Measurements from ENCODE around the gene STK35.

The STK35 gene

DNA sequence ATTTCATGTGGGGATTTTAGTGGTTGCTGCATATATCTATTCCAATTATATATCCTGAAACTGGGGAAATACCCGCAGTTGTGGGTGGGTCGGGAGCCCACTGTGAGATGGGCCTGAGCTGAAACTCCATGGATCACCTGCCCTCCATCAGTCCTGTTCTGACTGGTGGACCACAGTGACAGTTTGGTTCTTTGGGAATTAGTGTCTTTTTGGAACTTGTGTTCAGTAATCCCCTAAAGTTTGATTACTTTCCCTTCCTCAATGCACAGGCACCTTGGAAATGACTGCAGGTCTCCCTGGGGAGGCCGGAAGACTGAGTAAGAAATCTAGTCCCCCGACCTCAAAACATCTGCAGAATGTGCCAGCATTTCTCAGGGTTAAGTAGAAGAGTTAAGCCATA, 11.3 kb downstream of the STK35 start:
- DNase-seq (ENCODE audit: low read depth): no peak
- no peak overlapping the region for H3K4me3 ChIP-seq (ENCODE audit: control insufficient read depth, low read depth, low read length)
- TF ChIP-seq, protein P1, sequence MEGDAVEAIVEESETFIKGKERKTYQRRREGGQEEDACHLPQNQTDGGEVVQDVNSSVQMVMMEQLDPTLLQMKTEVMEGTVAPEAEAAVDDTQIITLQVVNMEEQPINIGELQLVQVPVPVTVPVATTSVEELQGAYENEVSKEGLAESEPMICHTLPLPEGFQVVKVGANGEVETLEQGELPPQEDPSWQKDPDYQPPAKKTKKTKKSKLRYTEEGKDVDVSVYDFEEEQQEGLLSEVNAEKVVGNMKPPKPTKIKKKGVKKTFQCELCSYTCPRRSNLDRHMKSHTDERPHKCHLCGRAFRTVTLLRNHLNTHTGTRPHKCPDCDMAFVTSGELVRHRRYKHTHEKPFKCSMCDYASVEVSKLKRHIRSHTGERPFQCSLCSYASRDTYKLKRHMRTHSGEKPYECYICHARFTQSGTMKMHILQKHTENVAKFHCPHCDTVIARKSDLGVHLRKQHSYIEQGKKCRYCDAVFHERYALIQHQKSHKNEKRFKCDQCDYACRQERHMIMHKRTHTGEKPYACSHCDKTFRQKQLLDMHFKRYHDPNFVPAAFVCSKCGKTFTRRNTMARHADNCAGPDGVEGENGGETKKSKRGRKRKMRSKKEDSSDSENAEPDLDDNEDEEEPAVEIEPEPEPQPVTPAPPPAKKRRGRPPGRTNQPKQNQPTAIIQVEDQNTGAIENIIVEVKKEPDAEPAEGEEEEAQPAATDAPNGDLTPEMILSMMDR (IDR thresholded peaks at IDR 0.05; ENCODE audit: control insufficient read depth, insufficient read depth, low read depth, low read length, missing control alignments): no peak

DNA sequence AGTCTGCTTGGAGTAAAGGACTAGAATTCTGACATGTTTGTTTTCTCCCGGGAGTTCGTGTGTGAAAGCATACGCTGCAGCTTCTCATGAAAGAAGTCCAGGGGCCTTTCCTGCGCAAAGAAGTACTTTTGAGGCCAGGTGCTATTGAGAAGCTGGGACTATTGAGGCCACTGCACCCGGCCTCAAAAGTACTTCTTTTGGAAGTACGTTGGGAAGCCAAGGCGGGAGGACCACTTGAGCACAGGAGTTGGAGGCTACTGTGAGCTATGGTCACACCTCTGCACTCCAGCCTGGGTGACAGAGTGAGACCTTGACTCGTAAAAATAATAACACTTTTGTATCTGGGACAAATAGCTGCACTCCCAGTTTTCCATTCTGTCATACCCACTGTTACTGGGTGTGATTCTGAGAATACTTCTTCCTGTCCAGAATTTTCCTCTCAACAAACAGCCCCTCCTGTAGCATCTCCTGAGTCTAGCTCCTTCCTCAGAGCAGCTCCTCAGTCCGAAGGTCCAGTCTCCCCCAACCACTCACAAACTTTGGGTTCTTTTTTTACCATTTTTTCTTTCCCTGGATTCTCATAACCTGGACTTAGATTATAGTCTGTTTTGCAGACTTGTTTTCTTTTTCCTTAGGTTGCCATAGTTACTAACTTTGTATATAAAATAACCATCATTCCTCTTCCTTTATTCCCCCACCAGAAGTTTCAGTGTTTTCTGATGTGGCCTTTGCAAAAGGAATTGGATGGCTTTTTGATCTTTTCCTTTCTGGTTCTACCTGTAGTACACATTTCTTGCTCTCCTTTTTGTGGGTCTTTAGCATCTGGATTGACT, 12.7 kb downstream of the STK35 start:
- no peak for DNase-seq (ENCODE audit: low read depth)
- TF ChIP-seq, protein P1 (IDR thresholded peaks at IDR 0.05; ENCODE audit: control insufficient read depth, insufficient read depth, low read depth, low read length, missing control alignments): no peak
- H3K4me3 ChIP-seq (ENCODE audit: control insufficient read depth, low read depth, low read length): no peak overlapping the region

DNA sequence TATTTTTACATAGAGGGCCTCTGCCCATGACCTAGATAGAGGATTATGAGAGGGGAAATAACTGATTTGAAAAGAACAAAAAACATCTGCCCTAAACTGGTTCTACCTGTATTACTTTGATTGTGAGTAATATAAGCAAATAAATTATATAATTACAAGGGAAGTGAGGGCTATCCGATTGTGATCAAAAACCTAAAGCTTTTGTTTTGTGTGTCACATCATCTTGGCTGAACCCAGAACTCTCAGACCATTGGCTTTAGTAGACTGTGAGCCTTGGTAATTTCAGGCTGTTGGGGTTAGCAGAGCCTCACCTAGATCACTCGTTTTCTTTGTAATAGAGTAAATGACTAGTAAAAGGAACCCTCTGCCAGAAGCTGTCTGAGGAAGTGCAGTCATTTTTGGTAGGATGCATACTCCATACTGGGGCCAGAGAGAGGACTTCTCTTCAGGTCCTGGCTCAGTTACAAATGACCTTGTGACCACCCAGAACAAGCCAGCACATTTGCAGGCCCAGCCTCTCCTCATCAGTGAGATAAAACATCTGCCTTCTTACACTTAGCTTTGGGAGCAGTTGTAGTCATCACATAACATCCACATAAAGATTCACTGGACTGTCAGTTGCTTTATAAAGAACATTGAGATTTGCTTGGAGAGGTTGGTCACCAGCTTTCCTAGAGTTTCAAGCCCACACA, 13.5 kb downstream of the STK35 start:
- no peak overlapping the region for H3K4me3 ChIP-seq (ENCODE audit: control insufficient read depth, low read depth, low read length)
- no peak for DNase-seq (ENCODE audit: low read depth)
- TF ChIP-seq, protein P1 (IDR thresholded peaks at IDR 0.05; ENCODE audit: control insufficient read depth, insufficient read depth, low read depth, low read length, missing control alignments): no peak

DNA sequence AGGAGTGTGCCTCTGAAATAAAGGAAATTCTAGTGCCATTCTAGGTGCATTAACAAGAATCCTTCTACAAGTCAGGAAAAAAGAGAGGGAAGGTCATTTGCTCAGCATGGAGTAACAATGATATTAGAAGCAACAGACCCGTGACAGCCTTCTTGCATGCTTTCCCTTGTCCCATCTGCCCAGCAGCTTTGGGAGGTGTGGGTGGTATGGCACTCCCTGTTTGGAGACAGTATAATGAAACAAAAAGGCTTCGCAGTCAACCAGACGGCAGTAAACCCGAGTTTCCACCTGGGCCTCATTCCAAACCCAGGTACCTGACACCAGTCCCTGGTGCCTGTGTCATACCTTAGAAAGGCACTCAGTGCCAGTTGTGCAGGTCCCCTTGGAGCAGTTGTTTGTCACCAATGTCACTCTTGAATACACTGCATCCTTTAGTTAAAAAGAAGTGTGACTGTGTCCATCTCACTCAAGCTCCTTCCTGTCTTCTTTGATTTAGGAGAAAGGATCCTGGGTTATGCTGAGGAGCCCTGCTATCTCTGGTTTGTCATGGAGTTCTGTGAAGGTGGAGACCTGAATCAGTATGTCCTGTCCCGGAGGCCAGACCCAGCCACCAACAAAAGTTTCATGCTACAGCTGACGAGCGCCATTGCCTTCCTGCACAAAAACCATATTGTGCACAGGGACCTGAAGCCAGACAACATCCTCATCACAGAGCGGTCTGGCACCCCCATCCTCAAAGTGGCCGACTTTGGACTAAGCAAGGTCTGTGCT, 14.7 kb downstream of the STK35 start:
- no peak overlapping the region for H3K4me3 ChIP-seq (ENCODE audit: control insufficient read depth, low read depth, low read length)
- no peak for DNase-seq (ENCODE audit: low read depth)
- TF ChIP-seq, protein P1 (IDR thresholded peaks at IDR 0.05; ENCODE audit: control insufficient read depth, insufficient read depth, low read depth, low read length, missing control alignments): no peak

DNA sequence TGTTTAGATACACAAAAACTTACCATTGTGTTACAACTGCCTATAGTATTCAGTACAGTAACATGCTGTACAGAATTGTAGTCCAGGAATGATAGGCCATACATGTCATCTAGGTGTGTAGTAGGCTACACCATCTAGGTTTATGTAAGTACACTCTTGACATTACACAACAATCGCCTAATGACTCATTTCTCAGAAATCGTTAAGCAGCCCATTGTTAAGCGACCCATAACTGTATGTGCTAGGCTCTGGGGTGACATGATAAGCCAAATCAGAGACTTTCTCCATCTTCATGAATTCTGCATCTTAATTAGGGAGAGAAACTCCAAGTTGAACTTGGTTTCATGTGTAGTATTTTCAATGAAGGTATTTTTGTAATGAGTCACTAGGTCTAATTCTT, 17.2 kb downstream of the STK35 start:
- TF ChIP-seq, protein P1 (IDR thresholded peaks at IDR 0.05; ENCODE audit: control insufficient read depth, insufficient read depth, low read depth, low read length, missing control alignments): no peak
- no peak for DNase-seq (ENCODE audit: low read depth)
- H3K4me3 ChIP-seq (ENCODE audit: control insufficient read depth, low read depth, low read length): no peak overlapping the region

DNA sequence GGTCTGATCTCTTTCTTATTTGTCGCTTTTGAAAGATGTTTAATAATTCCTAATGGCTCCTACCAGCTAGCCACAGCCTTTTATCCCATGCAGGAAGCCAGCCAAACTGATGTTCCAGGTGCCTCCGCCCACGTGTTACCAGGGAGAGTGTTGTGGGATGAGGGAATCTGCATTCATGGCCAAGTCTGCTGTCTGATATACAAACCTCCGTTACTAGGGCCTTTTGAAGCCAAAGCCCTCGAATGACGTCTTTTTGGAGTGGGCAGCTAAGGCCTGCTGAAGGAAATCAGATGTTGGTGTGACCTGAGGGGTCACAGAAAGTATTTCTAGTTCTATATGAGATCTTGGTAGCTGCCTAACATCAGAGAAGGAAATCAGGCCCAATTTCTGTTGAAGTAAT, 21.3 kb downstream of the STK35 start:
- no peak overlapping the region for H3K4me3 ChIP-seq (ENCODE audit: control insufficient read depth, low read depth, low read length)
- DNase-seq (ENCODE audit: low read depth): no peak
- TF ChIP-seq, protein P1 (IDR thresholded peaks at IDR 0.05; ENCODE audit: control insufficient read depth, insufficient read depth, low read depth, low read length, missing control alignments): no peak

All from AG09309 (cell line).